Measurements from ENCODE around the gene CBX4. TPM values are rescaled to one million over a fixed set of nuclear protein-coding genes. Genes with fewer than 3 reads are reported as not detected.

CBX4 gene
- total RNA-seq, 1 experiment from 2014 or later, result 6.2 TPM

DNA sequence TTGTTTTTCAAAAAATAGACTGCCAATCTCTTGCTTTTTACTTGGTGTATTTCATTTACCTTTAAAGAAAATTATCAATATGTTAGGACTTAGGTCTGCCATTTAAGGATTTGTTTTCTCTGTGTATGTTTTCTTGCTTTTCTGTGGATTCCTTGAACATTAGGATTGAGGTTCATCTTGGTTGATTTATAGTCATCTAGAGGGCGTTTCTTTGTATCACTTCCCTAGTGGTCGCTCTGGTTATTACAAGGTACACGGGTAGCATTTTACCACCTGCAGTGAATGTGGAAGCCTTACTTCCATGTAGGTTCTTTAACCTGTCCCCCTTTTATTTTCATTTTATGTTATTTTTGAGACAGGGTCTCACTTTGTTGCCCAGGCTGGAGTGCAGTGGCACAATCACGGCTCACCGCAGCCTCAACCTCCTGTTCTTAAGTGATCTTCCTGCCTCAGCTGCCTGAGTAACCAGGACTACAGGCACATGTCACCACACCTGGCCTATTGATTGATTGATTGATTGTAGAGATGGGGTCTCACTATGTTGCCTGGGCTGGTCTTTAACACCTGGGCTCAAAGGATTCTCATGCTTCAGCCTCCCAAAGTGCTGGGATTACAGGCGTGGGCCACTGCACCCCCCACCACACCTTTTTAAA, 35.2 kb upstream of the CBX4 start:
- no peak overlapping the region for H3K27ac ChIP-seq (ENCODE audit: insufficient read length, low read depth, low read length)
- WGBS (ENCODE audit: extremely low coverage, insufficient read length, low lambda C conversion rate), result no CpG with 5 or more reads among the region's 6 CpGs
- H3K23me2 ChIP-seq (ENCODE audit: insufficient read length, low read depth, low read length, poor library complexity, severe bottlenecking), result no peaks in the 10 kb centered on the region
- no peak overlapping the region for H3K14ac ChIP-seq (ENCODE audit: insufficient read depth, low read length)
- H2BK20ac ChIP-seq (ENCODE audit: low read depth, low read length, poor library complexity, severe bottlenecking), result no peak overlapping the region
- no peak overlapping the region for H4K5ac ChIP-seq (ENCODE audit: insufficient read length, low read depth, low read length)
- Mint-ChIP-seq H3K4me3 (no peak overlapping the region), H3K4me1 (peaks cover 8 to 32% of the 10 kb centered on the region in 2 experiments), H3K27ac (no peak overlapping the region), H3K36me3 (ENCODE audit: insufficient read depth in 1 of 3, low read depth in 3 of 3) (peaks cover 0 to 5% (median 0%) of the 10 kb centered on the region in 3 experiments; a peak in 2 of 7 replicates), H3K27me3 (ENCODE audit: low read depth) (peaks cover 6% of the 10 kb centered on the region), H3K9me3 (no peaks in the 10 kb centered on the region; a peak in 1 of 5 replicates)
- H2AFZ ChIP-seq (ENCODE audit: low read length), result no peak overlapping the region
- H4K20me1 ChIP-seq (ENCODE audit: control insufficient read depth, insufficient read depth, insufficient read length), result no peaks in the 10 kb centered on the region
- H4K91ac ChIP-seq (ENCODE audit: insufficient read length, low read depth, low read length), result no peak overlapping the region
- H3K9ac ChIP-seq (ENCODE audit: extremely low read depth, insufficient read length, low read length), result no peak overlapping the region
- no peak overlapping the region for H3K18ac ChIP-seq (ENCODE audit: insufficient read length, low read depth, low read length)
- H3K79me1 ChIP-seq (ENCODE audit: insufficient read depth, low read depth, low read length, poor library complexity, severe bottlenecking), result no peaks in the 10 kb centered on the region
- no peak overlapping the region for H4K8ac ChIP-seq (replicated peaks; ENCODE audit: insufficient read length, low read depth, low read length)
- H2BK120ac ChIP-seq (ENCODE audit: low read depth, low read length, poor library complexity, severe bottlenecking), result no peak overlapping the region
- no peaks in the 10 kb centered on the region for H3K79me2 ChIP-seq (ENCODE audit: insufficient read depth, low read length)
- no peak overlapping the region for H3K4ac ChIP-seq (ENCODE audit: low read depth, low read length)
- H3T11ph ChIP-seq (ENCODE audit: low read length), result no peak overlapping the region
- no peak for DNase-seq
- no peaks in the 10 kb centered on the region for H3K4me1 ChIP-seq (ENCODE audit: insufficient read depth, low read length)
- no peak overlapping the region for H3K4me2 ChIP-seq (ENCODE audit: insufficient read depth, insufficient read length, low read length)
- H2BK15ac ChIP-seq (ENCODE audit: low read depth, low read length), result no peak overlapping the region
- no peak overlapping the region for H2BK12ac ChIP-seq (ENCODE audit: insufficient read length, low read depth, low read length)
- H2AK5ac ChIP-seq (ENCODE audit: insufficient read length, low read length), result no peak overlapping the region
- no peaks in the 10 kb centered on the region for H3K27me3 ChIP-seq (ENCODE audit: insufficient read depth, low read length)
- TF ChIP-seq, protein P1, sequence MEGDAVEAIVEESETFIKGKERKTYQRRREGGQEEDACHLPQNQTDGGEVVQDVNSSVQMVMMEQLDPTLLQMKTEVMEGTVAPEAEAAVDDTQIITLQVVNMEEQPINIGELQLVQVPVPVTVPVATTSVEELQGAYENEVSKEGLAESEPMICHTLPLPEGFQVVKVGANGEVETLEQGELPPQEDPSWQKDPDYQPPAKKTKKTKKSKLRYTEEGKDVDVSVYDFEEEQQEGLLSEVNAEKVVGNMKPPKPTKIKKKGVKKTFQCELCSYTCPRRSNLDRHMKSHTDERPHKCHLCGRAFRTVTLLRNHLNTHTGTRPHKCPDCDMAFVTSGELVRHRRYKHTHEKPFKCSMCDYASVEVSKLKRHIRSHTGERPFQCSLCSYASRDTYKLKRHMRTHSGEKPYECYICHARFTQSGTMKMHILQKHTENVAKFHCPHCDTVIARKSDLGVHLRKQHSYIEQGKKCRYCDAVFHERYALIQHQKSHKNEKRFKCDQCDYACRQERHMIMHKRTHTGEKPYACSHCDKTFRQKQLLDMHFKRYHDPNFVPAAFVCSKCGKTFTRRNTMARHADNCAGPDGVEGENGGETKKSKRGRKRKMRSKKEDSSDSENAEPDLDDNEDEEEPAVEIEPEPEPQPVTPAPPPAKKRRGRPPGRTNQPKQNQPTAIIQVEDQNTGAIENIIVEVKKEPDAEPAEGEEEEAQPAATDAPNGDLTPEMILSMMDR (conservative IDR thresholded peaks at IDR 0.05), result peak; percentile 67
- H3K56ac ChIP-seq (ENCODE audit: insufficient read length, low read depth, low read length), result no peak overlapping the region
- H3K23ac ChIP-seq (ENCODE audit: insufficient read length, low read depth, low read length), result no peak overlapping the region
- no peaks in the 10 kb centered on the region for H3K9me3 ChIP-seq (ENCODE audit: control insufficient read depth, low read depth, low read length)
- no peak overlapping the region for H2BK5ac ChIP-seq (ENCODE audit: insufficient read length, low read length)

Measured in H9 (cell line).